NCI-H1436 (cell line): ENCODE results near the gene NFX1.

Experiments
- DNase-seq: peaks from one replicate; lab custom pipeline; 2025; lab: John Stamatoyannopoulos, UW

The NFX1 gene

DNA sequence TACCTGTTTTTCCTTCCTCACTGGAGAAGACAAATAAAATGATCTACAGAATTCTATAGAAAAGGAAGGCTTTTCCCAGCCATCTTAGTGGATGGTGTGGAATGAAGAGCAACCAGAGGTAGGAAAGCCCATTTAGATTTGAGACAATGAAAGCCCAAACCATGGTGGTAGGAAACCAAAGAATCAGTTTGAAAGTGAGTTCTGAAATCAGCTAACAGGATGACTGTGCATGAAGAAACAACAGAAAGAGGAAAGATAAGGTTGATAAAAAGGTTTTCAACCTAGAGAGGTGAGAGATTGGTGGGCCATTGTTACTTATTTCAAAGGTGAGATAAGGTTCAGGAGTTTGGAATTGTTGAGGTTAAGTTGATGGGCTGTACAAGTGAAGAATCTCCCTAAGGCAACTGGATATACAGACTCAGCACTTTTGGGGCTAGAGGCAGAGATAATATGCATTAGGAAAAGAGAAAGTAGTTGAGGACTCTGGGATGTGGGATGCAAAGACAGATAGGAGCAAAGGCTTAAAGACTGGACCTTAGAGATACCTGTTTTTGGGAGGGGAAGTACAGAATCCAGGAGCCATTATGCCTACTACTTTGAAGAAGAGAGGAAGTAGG, 23.1 kb upstream of the NFX1 start:
- no peak for DNase-seq

- DNase-seq: no peak
Observed at GRCh38 chr9:33270146-33270545, 20.2 kb upstream of the NFX1 start.

DNA sequence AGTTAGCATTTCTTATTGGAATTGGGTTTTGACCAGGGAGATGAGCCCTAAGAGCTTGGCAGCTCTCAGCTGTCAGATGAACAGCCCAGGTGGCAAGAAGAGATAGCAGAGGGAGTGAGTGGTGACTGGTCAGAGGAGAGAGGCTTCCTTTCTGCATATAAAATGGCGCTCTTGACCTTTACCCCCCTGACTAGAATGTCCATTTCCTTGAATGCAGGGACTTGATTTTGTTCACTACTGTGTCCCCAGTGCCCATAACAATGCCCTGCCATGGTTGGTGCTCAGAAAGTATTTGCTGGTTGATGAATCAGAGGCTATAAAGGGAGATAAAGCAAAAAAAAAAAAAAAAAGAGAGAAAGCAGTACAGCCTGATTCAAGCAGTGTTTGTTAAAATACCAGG, 18.3 kb upstream of the NFX1 start:
- DNase-seq: no peak

DNA sequence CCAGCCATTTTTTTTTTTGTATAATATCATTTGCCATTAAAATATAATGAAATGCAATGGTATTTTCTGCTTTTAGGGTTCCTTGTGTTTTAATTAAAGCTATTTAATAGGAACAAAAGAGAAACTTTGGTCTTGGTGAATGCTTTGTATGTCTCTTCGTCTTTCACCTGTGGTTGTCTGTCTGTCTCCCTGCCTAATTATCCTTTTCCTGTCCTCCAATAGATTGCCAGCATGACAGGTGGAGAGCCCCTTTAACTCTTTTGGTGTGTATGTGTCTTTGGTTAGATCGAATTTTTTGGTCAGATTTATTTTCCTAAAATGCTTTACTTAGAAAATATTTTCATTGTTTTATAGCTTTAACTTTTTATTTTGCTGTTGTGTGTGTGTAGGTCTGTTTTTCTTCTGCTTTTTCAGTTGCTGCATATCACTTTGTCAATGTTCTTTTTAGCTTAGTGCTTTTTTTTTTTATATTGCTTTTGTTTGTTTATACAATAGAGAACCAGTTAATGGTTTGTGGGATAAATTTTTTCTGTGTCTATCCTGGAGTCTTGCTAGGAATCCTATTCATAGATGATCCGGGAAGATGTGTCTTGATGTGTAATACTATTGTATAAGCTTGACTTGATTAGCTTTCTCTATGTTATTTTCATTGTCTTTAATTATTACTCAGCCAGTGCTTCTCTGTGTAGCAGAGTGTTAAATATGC, 16.9 kb upstream of the NFX1 start:
- no peak for DNase-seq

GRCh38 chr9:33273972-33274328, 16.4 kb upstream of the NFX1 start:
- no peak for DNase-seq

- no peak for DNase-seq
Observed at GRCh38 chr9:33277484-33277883, 12.8 kb upstream of the NFX1 start.

DNA sequence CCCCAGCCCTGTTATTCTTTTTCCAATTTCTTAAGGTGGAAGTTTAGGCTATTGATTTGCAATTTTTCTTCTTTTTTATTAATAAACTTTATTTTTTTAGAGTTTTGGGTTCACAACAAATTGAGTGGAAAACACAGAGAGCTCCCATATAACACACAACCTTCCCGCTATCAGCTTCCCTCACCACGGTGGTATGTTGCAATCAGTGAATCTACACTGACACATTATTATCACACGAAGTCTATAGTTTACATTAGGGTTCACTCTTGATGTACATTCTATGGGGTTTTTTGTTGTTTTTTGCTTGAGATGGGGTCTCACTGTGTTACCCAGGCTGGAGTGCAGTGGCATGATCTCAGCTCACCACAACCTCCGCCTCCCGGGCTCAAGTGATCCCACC, 4.8 kb upstream of the NFX1 start:
- DNase-seq: no peak

- peak; percentile 58 for DNase-seq
Observed at GRCh38 chr9:33287087-33287490, 3.2 kb upstream of the NFX1 start.

- no peak for DNase-seq
Observed at GRCh38 chr9:33288235-33288634, 2.1 kb upstream of the NFX1 start.

- no peak for DNase-seq
Observed at GRCh38 chr9:33288828-33289483, 1.4 kb upstream of the NFX1 start.

GRCh38 chr9:33289496-33289895, 820 bp upstream of the NFX1 start:
- no peak for DNase-seq

GRCh38 chr9:33289936-33290246, 425 bp upstream of the NFX1 start:
- DNase-seq: no peak

DNA sequence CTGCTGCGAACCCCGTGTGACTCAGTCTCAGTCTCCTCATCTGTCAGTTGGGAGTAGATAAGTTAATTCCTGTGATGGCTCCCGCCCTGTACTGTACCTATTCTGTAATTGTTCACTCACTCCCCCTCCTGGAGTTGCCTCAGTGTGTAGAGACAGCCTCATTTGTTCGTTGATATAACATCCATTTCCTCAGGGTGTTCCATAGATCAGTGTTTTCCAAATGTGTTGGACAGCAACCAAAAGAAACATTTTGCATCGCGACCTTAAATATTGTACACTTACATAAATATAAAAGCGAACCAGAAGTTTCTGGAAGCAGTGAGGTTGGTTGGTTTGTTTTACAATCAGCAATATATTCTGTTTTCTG, 698 bp downstream of the NFX1 start:
- no peak for DNase-seq

DNA sequence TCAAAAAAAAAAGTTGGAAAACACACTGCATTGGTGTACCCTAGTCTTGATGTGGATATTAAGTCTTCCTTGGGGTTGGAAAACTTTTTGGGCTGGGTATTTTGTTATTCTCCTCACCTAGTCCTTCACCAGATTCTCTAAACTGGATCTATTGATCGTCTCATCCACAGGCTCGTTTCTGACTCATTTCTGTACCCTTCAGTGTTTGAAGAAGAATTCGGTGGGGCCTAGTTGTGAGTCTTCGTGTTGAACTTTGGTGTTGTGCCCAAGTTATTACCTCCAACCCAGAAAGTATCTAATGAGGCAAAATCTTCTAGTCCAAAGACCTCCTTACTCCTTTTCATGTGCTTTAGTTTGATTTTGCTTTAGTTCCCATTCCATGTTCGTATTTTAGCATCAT, 1.6 kb downstream of the NFX1 start:
- DNase-seq: no peak

- no peak for DNase-seq
Observed at GRCh38 chr9:33293782-33294181, 3.5 kb downstream of the NFX1 start.

- no peak for DNase-seq
Observed at GRCh38 chr9:33294670-33295432, 4.5 kb downstream of the NFX1 start.

DNA sequence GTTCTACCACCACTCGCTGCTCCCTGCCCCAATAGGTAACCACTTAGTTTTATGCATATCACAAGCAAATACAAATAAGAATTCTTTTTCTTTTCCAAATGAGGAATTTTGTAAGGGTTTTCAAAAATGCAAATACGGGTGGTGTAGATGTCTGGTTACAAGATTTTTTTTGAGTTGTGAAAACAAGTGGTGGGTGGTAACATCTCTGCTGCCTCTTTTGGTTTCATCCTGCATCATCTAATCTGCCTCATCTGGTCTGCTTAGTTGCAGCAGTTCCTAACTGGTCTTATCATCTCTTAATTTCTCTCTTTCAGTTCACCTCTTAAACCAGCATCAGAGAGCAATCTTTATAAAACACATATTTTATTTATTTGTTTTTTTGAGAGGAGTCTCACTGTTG, 5.3 kb downstream of the NFX1 start:
- DNase-seq: no peak

GRCh38 chr9:33297432-33297831, 7.1 kb downstream of the NFX1 start:
- no peak for DNase-seq

DNA sequence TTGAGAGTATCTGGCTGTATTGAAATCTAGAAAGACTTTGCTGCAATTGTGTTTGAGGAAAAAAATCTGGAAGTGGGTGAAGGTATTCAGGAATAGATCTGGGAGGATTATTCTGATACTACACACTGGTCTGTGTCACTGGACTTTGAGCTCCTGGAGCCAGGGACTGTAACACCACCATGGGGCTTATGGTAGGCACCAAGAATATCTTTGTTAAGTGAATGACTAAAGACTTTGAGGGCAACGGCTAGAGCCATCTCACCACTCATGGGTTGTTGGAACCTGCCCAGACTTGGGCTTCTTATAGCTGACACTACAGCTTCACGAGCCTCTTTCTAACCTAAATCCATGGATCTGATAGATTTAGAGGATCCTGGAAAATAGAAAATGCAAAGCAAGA, 10.2 kb downstream of the NFX1 start:
- no peak for DNase-seq

DNA sequence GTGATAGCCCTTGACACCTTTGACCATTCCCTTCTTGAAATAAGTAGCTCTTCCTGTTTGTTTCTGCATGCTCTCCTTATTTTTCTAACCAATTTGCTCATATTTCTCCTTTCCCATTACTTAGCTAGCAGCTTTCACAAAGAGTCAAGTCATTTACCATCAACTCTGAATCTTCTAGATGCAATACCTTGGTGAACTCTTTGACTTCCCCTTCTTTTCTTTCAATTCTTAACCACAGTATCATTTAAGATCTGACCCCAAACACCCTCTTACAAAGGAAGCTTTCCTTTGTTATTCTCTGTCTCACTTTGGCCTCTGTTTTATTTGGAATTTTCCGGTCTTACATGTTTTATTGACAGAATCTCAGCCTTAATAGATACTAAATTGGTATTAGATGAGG, 14.0 kb downstream of the NFX1 start:
- DNase-seq: no peak

GRCh38 chr9:33306037-33306436, 15.7 kb downstream of the NFX1 start:
- DNase-seq: no peak

- DNase-seq: no peak
Observed at GRCh38 chr9:33307067-33307466, 16.8 kb downstream of the NFX1 start.

GRCh38 chr9:33309903-33310302, 19.6 kb downstream of the NFX1 start:
- DNase-seq: no peak
